SK-N-SH treated with all-trans-retinoic acid at 6 μM for 48 hours (cell line): ENCODE data around the gene ADGRL2.

Source experiments
- ARNTL ChIP-seq: fragments of 450-650 bp; formaldehyde crosslinking; IDR thresholded peaks from 2 replicates; pipeline ENCODE4 v1.5.0; 2020; ENCODE audit warnings: low read depth, mild to moderate bottlenecking, moderate library complexity, borderline replicate concordance
- RARB ChIP-seq: fragments of 250-450 bp; sonication (Bioruptor Pico); IDR thresholded peaks from 2 replicates; pipeline ENCODE4 v1.8.0; 2021; ENCODE audit warnings: mild to moderate bottlenecking, moderate library complexity
- SNAI2 ChIP-seq: fragments of 250-450 bp; sonication (Bioruptor Pico); IDR thresholded peaks from 2 replicates; pipeline ENCODE4 v1.5.0; 2020; ENCODE audit warnings: mild to moderate bottlenecking, moderate library complexity
- TOX ChIP-seq: fragments of 250-450 bp; sonication (Bioruptor Pico); IDR thresholded peaks from 2 replicates; pipeline ENCODE4 v1.8.0; 2021; ENCODE audit warnings: mild to moderate bottlenecking, moderate library complexity, borderline replicate concordance
- ZFP3 ChIP-seq: fragments of 250-450 bp; sonication (Bioruptor Pico); IDR thresholded peaks from 2 replicates; pipeline ENCODE4 v1.5.0; 2020; ENCODE audit warnings: mild to moderate bottlenecking, moderate library complexity
- ZNF565 ChIP-seq: fragments of 450-650 bp; formaldehyde crosslinking; conservative IDR thresholded peaks from 2 replicates; pipeline ENCODE4 v1.5.0; 2020; ENCODE audit warnings: low read depth, mild to moderate bottlenecking, moderate library complexity
- ZNF70 ChIP-seq: fragments of 450-650 bp; formaldehyde crosslinking; IDR thresholded peaks from 2 replicates; pipeline ENCODE4 v1.5.0; 2020; ENCODE audit warnings: mild to moderate bottlenecking, moderate library complexity
- TF ChIP-seq, protein P1 (sequence below): fragments of 250-450 bp; sonication (Bioruptor Pico); IDR thresholded peaks from 2 replicates; pipeline ENCODE4 v1.5.1; 2021; ENCODE audit warnings: mild to moderate bottlenecking, moderate library complexity
- TF ChIP-seq, protein P2 (sequence below): fragments of 250-450 bp; sonication (Bioruptor Pico); IDR thresholded peaks from 2 replicates; pipeline ENCODE4 v1.5.0; 2020; ENCODE audit warnings: mild to moderate bottlenecking, moderate library complexity
- TF ChIP-seq, protein P3 (sequence below): fragments of 250-450 bp; sonication (Bioruptor Pico); IDR thresholded peaks from 2 replicates; pipeline ENCODE4 v1.8.0; 2020; ENCODE audit warnings: mild to moderate bottlenecking, moderate library complexity, borderline replicate concordance

DNA sequence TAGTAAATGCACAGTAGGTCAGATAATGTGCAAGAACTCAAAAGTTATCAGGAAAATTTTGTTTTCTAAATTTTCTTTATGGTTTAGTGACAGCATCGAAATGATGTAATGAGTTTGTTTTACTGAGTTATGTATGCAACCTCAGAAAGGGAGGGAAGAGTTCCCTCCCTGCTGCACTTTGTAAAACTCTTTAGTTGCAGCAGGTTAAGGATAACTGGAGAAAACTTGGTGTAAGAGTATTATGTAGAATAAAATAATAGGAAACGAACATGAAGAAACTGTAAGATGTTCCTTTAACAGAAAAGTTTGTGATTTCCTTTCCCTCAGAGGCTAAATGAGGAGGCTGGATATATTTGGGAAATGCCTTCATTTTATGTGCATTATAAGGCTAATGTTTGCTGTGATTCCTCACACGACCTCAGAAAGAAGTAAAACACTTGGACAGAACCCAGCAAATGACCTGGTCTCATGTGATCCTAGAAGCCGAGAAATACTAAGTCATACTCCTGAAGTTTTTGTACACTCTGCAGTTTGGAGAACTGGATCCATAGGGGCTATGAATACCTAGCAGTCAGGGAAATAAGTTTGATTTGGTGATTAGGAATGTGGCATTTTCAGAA, 35.4 kb downstream of the ADGRL2 start:
- no peak for TF ChIP-seq ZFP3
- TF ChIP-seq, protein P1, sequence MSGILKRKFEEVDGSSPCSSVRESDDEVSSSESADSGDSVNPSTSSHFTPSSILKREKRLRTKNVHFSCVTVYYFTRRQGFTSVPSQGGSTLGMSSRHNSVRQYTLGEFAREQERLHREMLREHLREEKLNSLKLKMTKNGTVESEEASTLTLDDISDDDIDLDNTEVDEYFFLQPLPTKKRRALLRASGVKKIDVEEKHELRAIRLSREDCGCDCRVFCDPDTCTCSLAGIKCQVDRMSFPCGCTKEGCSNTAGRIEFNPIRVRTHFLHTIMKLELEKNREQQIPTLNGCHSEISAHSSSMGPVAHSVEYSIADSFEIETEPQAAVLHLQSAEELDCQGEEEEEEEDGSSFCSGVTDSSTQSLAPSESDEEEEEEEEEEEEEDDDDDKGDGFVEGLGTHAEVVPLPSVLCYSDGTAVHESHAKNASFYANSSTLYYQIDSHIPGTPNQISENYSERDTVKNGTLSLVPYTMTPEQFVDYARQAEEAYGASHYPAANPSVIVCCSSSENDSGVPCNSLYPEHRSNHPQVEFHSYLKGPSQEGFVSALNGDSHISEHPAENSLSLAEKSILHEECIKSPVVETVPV, result no peak
- TF ChIP-seq ZNF70 (CRISPR knock-in tag), result no peak
- TF ChIP-seq, protein P2, sequence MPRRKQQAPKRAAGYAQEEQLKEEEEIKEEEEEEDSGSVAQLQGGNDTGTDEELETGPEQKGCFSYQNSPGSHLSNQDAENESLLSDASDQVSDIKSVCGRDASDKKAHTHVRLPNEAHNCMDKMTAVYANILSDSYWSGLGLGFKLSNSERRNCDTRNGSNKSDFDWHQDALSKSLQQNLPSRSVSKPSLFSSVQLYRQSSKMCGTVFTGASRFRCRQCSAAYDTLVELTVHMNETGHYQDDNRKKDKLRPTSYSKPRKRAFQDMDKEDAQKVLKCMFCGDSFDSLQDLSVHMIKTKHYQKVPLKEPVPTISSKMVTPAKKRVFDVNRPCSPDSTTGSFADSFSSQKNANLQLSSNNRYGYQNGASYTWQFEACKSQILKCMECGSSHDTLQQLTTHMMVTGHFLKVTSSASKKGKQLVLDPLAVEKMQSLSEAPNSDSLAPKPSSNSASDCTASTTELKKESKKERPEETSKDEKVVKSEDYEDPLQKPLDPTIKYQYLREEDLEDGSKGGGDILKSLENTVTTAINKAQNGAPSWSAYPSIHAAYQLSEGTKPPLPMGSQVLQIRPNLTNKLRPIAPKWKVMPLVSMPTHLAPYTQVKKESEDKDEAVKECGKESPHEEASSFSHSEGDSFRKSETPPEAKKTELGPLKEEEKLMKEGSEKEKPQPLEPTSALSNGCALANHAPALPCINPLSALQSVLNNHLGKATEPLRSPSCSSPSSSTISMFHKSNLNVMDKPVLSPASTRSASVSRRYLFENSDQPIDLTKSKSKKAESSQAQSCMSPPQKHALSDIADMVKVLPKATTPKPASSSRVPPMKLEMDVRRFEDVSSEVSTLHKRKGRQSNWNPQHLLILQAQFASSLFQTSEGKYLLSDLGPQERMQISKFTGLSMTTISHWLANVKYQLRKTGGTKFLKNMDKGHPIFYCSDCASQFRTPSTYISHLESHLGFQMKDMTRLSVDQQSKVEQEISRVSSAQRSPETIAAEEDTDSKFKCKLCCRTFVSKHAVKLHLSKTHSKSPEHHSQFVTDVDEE, result no peak
- TF ChIP-seq, protein P3, sequence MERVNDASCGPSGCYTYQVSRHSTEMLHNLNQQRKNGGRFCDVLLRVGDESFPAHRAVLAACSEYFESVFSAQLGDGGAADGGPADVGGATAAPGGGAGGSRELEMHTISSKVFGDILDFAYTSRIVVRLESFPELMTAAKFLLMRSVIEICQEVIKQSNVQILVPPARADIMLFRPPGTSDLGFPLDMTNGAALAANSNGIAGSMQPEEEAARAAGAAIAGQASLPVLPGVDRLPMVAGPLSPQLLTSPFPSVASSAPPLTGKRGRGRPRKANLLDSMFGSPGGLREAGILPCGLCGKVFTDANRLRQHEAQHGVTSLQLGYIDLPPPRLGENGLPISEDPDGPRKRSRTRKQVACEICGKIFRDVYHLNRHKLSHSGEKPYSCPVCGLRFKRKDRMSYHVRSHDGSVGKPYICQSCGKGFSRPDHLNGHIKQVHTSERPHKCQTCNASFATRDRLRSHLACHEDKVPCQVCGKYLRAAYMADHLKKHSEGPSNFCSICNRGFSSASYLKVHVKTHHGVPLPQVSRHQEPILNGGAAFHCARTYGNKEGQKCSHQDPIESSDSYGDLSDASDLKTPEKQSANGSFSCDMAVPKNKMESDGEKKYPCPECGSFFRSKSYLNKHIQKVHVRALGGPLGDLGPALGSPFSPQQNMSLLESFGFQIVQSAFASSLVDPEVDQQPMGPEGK (CRISPR knock-in tag), result no peak
- TF ChIP-seq ARNTL (CRISPR knock-in tag), result no peak
- TF ChIP-seq RARB (CRISPR knock-in tag), result no peak
- TF ChIP-seq SNAI2, result no peak
- no peak for TF ChIP-seq TOX
- TF ChIP-seq ZNF565 (CRISPR knock-in tag), result no peak
